NCI-H1092 (cell line): ENCODE measurements around the gene CLEC14A.

ENCODE experiments used
- DNase-seq: peaks from one replicate; lab custom pipeline; 2025; lab: John Stamatoyannopoulos, UW

CLEC14A gene

GRCh38 chr14:38248321-38249028, 7.4 kb downstream of the CLEC14A start:
- DNase-seq: no peak

- DNase-seq: no peak
Observed at GRCh38 chr14:38243696-38244240, 12.1 kb downstream of the CLEC14A start.

GRCh38 chr14:38238878-38239277, 17.0 kb downstream of the CLEC14A start:
- DNase-seq: no peak

GRCh38 chr14:38238332-38238731, 17.6 kb downstream of the CLEC14A start:
- no peak for DNase-seq

- DNase-seq: no peak
Observed at GRCh38 chr14:38233218-38233617, 22.7 kb downstream of the CLEC14A start.

GRCh38 chr14:38226366-38226765, 29.5 kb downstream of the CLEC14A start:
- DNase-seq: no peak

GRCh38 chr14:38225946-38226345, 29.9 kb downstream of the CLEC14A start:
- DNase-seq: no peak

- no peak for DNase-seq
Observed at GRCh38 chr14:38224338-38224737, 31.6 kb downstream of the CLEC14A start.

- no peak for DNase-seq
Observed at GRCh38 chr14:38221077-38221476, 34.8 kb downstream of the CLEC14A start.

GRCh38 chr14:38217553-38217952, 38.3 kb downstream of the CLEC14A start:
- DNase-seq: no peak

- DNase-seq: no peak
Observed at GRCh38 chr14:38213001-38213400, 42.9 kb downstream of the CLEC14A start.

GRCh38 chr14:38212111-38212510, 43.8 kb downstream of the CLEC14A start:
- DNase-seq: no peak

- no peak for DNase-seq
Observed at GRCh38 chr14:38211255-38211735, 44.6 kb downstream of the CLEC14A start.

- DNase-seq: no peak
Observed at GRCh38 chr14:38210587-38211216, 45.2 kb downstream of the CLEC14A start.

- no peak for DNase-seq
Observed at GRCh38 chr14:38209572-38210557, 46.0 kb downstream of the CLEC14A start.

GRCh38 chr14:38208618-38209562, 47.0 kb downstream of the CLEC14A start:
- DNase-seq: peak; percentile 66

GRCh38 chr14:38207736-38208617, 47.9 kb downstream of the CLEC14A start, which contains the start of gene SSTR1:
SSTR1 (plus strand) TSS chr14:38207904; CDS start chr14:38209390, 1,486 bp downstream.
- DNase-seq: no peak

GRCh38 chr14:38207377-38207735, 48.5 kb downstream of the CLEC14A start:
- no peak for DNase-seq

GRCh38 chr14:38206689-38207376, 49.1 kb downstream of the CLEC14A start:
- no peak for DNase-seq
